ENCODE measurements around the gene C17orf67. TPM values are rescaled to one million over a fixed set of nuclear protein-coding genes. Genes with fewer than 3 reads are reported as not detected.

C17orf67 gene
- total and polyA plus RNA-seq, 4 donors, result 0.19 to 1.4 (median 0.78) TPM

DNA sequence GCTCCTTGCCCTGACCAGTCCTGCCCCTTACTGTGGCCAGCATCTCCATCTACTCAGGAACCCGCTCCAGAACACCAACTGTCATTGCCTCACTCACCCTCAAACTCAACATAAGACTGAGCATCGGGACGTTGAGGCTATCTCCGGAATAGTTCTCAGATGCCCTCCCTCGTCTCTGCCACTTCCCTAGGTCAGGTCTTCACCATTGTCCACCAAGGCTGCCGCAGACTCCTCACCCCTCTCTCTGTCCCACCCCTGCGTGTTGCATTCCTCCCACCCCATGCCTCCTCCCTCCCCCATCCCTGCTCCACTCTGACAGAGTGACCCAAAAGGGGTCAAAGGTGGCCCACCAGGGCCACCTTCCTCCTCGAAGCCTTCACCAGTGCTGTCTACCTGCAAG, 37.2 kb downstream of the C17orf67 start (continued):
- TF ChIP-seq FOXA1 (IDR thresholded peaks at IDR 0.05), result no peak

GRCh38 chr17:56795221-56795865, 38.4 kb downstream of the C17orf67 start:
- no peaks in the 10 kb centered on the region for H3K36me3 ChIP-seq (ENCODE audit: control insufficient read depth in 4 of 4, insufficient read depth in 3 of 4, low read depth in 1 of 4, low read length in 3 of 4)
- no peak overlapping the region for H3K27ac ChIP-seq (ENCODE audit: low read depth in 1 of 2, low read length in 2 of 2)
- no peaks in the 10 kb centered on the region for H3K27me3 ChIP-seq (ENCODE audit: control insufficient read depth in 4 of 4, insufficient read depth in 4 of 4, low read length in 3 of 4)
- no peak overlapping the region for H3K9ac ChIP-seq (ENCODE audit: low read depth in 1 of 2, low read length in 2 of 2)
- no peaks in the 10 kb centered on the region for H3K9me3 ChIP-seq (ENCODE audit: control insufficient read depth in 4 of 4, low read length in 3 of 4)
- H3K4me1 ChIP-seq (ENCODE audit: control insufficient read depth in 4 of 4, insufficient read depth in 4 of 4, low read length in 3 of 4), result no peaks in the 10 kb centered on the region
- 90% methylated on average over 5 of the region's 5 CpGs for WGBS
- H3K4me3 ChIP-seq (ENCODE audit: low read depth in 1 of 3, low read length in 3 of 3), result no peak overlapping the region
- TF ChIP-seq, protein P1, sequence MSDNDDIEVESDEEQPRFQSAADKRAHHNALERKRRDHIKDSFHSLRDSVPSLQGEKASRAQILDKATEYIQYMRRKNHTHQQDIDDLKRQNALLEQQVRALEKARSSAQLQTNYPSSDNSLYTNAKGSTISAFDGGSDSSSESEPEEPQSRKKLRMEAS (IDR thresholded peaks at IDR 0.05), result no peak
- TF ChIP-seq FOXA2 (IDR thresholded peaks at IDR 0.05) (no peak), CTCF (IDR thresholded peaks at IDR 0.05; ENCODE audit: low read depth, low read length, missing input control) (no peak), EGR1 (IDR thresholded peaks at IDR 0.05; ENCODE audit: low read depth in 2 of 2) (no peak), RXRA (IDR thresholded peaks at IDR 0.05) (no peak), FOXA1 (IDR thresholded peaks at IDR 0.05) (no peak)
- TF ChIP-seq, protein P2, sequence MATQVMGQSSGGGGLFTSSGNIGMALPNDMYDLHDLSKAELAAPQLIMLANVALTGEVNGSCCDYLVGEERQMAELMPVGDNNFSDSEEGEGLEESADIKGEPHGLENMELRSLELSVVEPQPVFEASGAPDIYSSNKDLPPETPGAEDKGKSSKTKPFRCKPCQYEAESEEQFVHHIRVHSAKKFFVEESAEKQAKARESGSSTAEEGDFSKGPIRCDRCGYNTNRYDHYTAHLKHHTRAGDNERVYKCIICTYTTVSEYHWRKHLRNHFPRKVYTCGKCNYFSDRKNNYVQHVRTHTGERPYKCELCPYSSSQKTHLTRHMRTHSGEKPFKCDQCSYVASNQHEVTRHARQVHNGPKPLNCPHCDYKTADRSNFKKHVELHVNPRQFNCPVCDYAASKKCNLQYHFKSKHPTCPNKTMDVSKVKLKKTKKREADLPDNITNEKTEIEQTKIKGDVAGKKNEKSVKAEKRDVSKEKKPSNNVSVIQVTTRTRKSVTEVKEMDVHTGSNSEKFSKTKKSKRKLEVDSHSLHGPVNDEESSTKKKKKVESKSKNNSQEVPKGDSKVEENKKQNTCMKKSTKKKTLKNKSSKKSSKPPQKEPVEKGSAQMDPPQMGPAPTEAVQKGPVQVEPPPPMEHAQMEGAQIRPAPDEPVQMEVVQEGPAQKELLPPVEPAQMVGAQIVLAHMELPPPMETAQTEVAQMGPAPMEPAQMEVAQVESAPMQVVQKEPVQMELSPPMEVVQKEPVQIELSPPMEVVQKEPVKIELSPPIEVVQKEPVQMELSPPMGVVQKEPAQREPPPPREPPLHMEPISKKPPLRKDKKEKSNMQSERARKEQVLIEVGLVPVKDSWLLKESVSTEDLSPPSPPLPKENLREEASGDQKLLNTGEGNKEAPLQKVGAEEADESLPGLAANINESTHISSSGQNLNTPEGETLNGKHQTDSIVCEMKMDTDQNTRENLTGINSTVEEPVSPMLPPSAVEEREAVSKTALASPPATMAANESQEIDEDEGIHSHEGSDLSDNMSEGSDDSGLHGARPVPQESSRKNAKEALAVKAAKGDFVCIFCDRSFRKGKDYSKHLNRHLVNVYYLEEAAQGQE (IDR thresholded peaks at IDR 0.05), result no peak
- no peak for DNase-seq (ENCODE audit: low spot score)

- H3K9me3 ChIP-seq (ENCODE audit: control insufficient read depth in 4 of 4, low read length in 3 of 4), result no peaks in the 10 kb centered on the region
- no peak for DNase-seq (ENCODE audit: low spot score)
- H3K36me3 ChIP-seq (ENCODE audit: control insufficient read depth in 4 of 4, insufficient read depth in 3 of 4, low read depth in 1 of 4, low read length in 3 of 4), result no peaks in the 10 kb centered on the region
- no peaks in the 10 kb centered on the region for H3K27me3 ChIP-seq (ENCODE audit: control insufficient read depth in 4 of 4, insufficient read depth in 4 of 4, low read length in 3 of 4)
- no peak overlapping the region for H3K9ac ChIP-seq (ENCODE audit: low read depth in 1 of 2, low read length in 2 of 2)
- no peak overlapping the region for H3K27ac ChIP-seq (ENCODE audit: low read depth in 1 of 2, low read length in 2 of 2)
- no peak overlapping the region for H3K4me3 ChIP-seq (ENCODE audit: low read depth in 1 of 3, low read length in 3 of 3)
- H3K4me1 ChIP-seq (ENCODE audit: control insufficient read depth in 4 of 4, insufficient read depth in 4 of 4, low read length in 3 of 4), result no peaks in the 10 kb centered on the region
- WGBS, result 78% methylated on average over 3 of the region's 3 CpGs
- TF ChIP-seq, protein P2 (IDR thresholded peaks at IDR 0.05), result no peak
- TF ChIP-seq TAF1 (conservative IDR thresholded peaks at IDR 0.05), result no peak
- no peak for TF ChIP-seq EGR1 (IDR thresholded peaks at IDR 0.05; ENCODE audit: low read depth in 2 of 2)
Measured at GRCh38 chr17:56793957-56794356, 39.8 kb downstream of the C17orf67 start.
